SH-SY5Y (cell line): ENCODE results near the gene TBL1X.

Experiments used
- GATA2 ChIP-seq: IDR thresholded peaks from 2 replicates; pipeline ENCODE4 v1.6.1; 2011; ENCODE audit warnings: mild to moderate bottlenecking, low read depth, low read length
- GATA3 ChIP-seq: IDR thresholded peaks from 2 replicates; pipeline ENCODE4 v1.6.1; 2011; ENCODE audit warnings: low read depth, mild to moderate bottlenecking, low read length, moderate library complexity

DNA sequence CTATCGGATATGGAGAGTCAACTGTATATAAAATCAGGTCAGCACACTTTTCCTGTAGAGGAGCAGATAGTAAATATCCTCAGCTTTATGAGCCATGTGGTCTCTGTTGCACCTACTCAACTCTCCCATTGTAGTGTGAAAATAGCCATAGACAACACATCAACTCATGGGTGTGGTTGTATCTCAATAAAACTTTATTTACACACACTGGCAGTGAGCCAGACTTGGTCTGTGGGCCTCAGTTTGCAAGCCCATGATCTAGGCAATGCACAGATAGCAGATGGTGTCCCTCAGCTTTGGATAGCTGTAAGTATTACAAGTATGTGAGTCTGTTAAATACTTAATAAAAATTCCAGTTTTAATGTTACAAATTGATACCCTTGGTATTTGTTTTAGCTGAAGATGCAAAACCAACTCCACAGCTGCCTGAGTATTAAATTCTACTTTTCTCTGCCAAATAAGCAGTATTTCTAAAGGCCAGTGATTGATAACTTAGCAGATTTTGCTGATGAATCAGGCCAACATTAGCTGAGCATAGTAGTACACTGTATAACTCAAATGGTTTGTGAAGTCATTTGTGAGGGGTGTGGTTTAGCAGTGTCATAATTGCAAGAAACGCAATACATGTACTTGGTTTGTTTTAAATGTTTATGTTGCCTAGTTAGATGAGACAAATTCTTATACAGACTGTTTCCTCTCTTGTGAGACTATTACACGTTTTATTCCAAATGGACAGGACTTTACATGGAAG is 213.5 kb downstream of the TBL1X start:
- TF ChIP-seq GATA3 (no peak), GATA2 (no peak)
